HG02884 (cell line): ENCODE data around the gene LRP5.
"Not testable (repeated sequence)": the region's sequence is repeated elsewhere in the genome, so short reads cannot be mapped to it uniquely, and the experiment has no call there.

ENCODE experiments used
- ATAC-seq: cut with Tn5 transposase; IDR thresholded peaks from one replicate; pipeline ENCODE4 v1.9.1; 2021; ENCODE audit warnings: mild to moderate bottlenecking, moderate library complexity; ENCODE audit not compliant: unreplicated experiment

The LRP5 gene

GRCh38 chr11:68413591-68413999 lies 101.2 kb downstream of the LRP5 start:
- ATAC-seq, result no peak

- ATAC-seq, result no peak
Measured at GRCh38 chr11:68414496-68415221, 102.3 kb downstream of the LRP5 start.

GRCh38 chr11:68416070-68416578 lies 103.7 kb downstream of the LRP5 start:
- ATAC-seq, result no peak

GRCh38 chr11:68418648-68419047 lies 106.3 kb downstream of the LRP5 start:
- ATAC-seq, result no peak

GRCh38 chr11:68420171-68420570 lies 107.8 kb downstream of the LRP5 start:
- no peak for ATAC-seq

- ATAC-seq, result no peak
Measured at GRCh38 chr11:68423481-68423880, 111.1 kb downstream of the LRP5 start.

GRCh38 chr11:68424101-68424632 lies 111.8 kb downstream of the LRP5 start:
- ATAC-seq, result no peak

GRCh38 chr11:68424981-68425865 lies 112.8 kb downstream of the LRP5 start:
- ATAC-seq, result no peak

- no peak for ATAC-seq
Measured at GRCh38 chr11:68425866-68426380, 113.5 kb downstream of the LRP5 start.

GRCh38 chr11:68429661-68430060 lies 117.3 kb downstream of the LRP5 start:
- ATAC-seq, result no peak

- ATAC-seq, result no peak
Measured at GRCh38 chr11:68430384-68430783, 118.0 kb downstream of the LRP5 start.

- no peak for ATAC-seq
Measured at GRCh38 chr11:68430801-68431200, 118.4 kb downstream of the LRP5 start.

GRCh38 chr11:68431984-68432645 lies 119.7 kb downstream of the LRP5 start:
- ATAC-seq, result no peak

- no peak for ATAC-seq
Measured at GRCh38 chr11:68432874-68433273, 120.5 kb downstream of the LRP5 start.

GRCh38 chr11:68433541-68433940 lies 121.2 kb downstream of the LRP5 start:
- no peak for ATAC-seq

GRCh38 chr11:68434159-68434558 lies 121.8 kb downstream of the LRP5 start:
- ATAC-seq, result not testable (repeated sequence)

GRCh38 chr11:68436162-68436888 lies 123.9 kb downstream of the LRP5 start:
- ATAC-seq, result no peak

- no peak for ATAC-seq
Measured at GRCh38 chr11:68436985-68437926, 124.9 kb downstream of the LRP5 start.
